Effector memory CD4-positive, alpha-beta T cell (primary cell): Measurements from ENCODE around the gene EFNA2.
A peak's percentile ranks its signal among the peaks of the same experiment; 100 is the strongest.

Source experiments
- DNase-seq, 3 donors: peaks; one replicate each; pipeline ENCODE4 v3.0.0-alpha.2; 2020
- H3K27ac ChIP-seq: 2 replicates; pipeline ENCODE4 v1.7.0; 2013; ENCODE audit warnings: mild to moderate bottlenecking, low read length, moderate library complexity; ENCODE audit not compliant: insufficient read depth, poor library complexity, severe bottlenecking
- H3K27me3 ChIP-seq: replicated peaks from 2 replicates; pipeline ENCODE4 v1.7.0; 2013; ENCODE audit warnings: mild to moderate bottlenecking, low read length; ENCODE audit not compliant: insufficient read depth, control insufficient read depth, poor library complexity, severe bottlenecking
- H3K36me3 ChIP-seq: 2 replicates; pipeline ENCODE4 v1.7.0; 2013; ENCODE audit warnings: mild to moderate bottlenecking, low read length, moderate library complexity; ENCODE audit not compliant: control insufficient read depth, insufficient read depth
- H3K4me1 ChIP-seq: 2 replicates; pipeline ENCODE4 v1.7.0; 2013; ENCODE audit warnings: low read length, mild to moderate bottlenecking; ENCODE audit not compliant: control insufficient read depth, insufficient read depth, poor library complexity, severe bottlenecking
- H3K4me3 ChIP-seq: 2 replicates; pipeline ENCODE4 v1.7.0; 2013; ENCODE audit warnings: low read length, low read depth, mild to moderate bottlenecking; ENCODE audit not compliant: insufficient read depth, poor library complexity, severe bottlenecking
- H3K9me3 ChIP-seq: 2 replicates; pipeline ENCODE4 v1.7.0; 2013; ENCODE audit warnings: mild to moderate bottlenecking, low read length, moderate library complexity; ENCODE audit not compliant: control insufficient read depth

The EFNA2 gene

DNA sequence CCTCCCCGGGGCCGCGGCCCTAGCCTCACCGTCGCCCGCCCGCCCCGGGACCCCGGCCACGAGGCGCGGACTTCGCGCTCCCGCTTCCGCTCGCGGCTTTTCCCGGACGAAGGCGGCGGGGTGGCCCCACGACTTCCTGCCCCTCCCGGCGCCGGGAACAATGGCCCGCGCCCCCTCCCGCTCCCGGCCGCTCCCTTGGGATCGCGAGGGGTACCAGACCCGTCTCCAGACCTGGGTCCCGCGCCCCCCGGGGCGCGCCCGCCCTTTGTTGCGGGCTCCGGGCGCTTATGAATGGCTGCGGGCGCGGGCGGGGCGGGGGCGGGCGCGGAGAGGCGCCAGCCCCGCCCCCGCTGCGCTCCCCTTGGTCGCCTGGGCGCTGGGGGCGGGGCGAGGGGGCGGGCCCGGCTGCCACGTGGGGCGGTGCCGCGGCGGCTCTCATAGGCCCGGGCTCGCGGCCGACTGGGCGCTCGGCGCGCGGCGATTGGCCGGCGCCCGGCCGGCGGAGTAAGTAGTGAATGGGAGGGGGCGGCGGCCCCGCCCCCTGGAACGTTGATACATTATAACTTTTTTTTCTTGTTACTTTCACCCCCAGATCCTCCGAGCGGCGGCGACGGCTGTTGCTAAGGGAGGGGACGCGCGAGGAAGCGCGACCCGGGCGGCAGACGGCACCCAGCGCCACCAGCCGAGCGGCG is 36.2 kb upstream of the EFNA2 start:
- H3K27ac ChIP-seq, result peak overlapping the region; percentile 90
- peak overlapping the region; percentile 96 for H3K4me3 ChIP-seq
- peak; percentile 89 to 94 (median 91) for DNase-seq
- peaks cover 12% of the 10 kb centered on the region for H3K36me3 ChIP-seq
- H3K27me3 ChIP-seq, result no peaks in the 10 kb centered on the region
- H3K4me1 ChIP-seq, result peaks cover 48% of the 10 kb centered on the region
- H3K9me3 ChIP-seq, result no peaks in the 10 kb centered on the region

DNA sequence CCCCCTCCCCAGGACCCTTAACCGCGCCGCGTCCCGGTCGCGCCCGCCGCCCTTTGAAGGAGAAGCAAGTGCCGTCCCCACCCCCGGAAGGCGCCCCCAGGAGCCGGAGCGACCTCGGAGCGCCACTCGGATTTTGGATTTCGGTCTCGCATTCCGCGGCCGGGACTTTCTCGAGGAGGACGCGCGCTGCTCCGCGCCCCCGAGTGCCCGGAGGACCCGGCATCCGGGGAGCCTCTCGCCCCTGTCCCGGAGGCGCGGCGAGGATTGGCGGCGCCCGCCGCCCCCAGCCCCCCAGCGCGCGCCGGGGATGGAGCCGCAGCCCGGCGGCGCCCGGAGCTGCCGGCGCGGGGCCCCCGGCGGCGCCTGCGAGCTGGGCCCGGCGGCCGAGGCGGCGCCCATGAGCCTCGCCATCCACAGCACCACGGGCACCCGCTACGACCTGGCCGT is 35.7 kb upstream of the EFNA2 start:
- peak overlapping the region; percentile 89 for H3K27ac ChIP-seq
- DNase-seq, result no peak
- H3K27me3 ChIP-seq, result no peaks in the 10 kb centered on the region
- peaks cover 17% of the 10 kb centered on the region for H3K36me3 ChIP-seq
- H3K4me1 ChIP-seq, result peaks cover 48% of the 10 kb centered on the region
- no peaks in the 10 kb centered on the region for H3K9me3 ChIP-seq
- H3K4me3 ChIP-seq, result peak overlapping the region; percentile 96

DNA sequence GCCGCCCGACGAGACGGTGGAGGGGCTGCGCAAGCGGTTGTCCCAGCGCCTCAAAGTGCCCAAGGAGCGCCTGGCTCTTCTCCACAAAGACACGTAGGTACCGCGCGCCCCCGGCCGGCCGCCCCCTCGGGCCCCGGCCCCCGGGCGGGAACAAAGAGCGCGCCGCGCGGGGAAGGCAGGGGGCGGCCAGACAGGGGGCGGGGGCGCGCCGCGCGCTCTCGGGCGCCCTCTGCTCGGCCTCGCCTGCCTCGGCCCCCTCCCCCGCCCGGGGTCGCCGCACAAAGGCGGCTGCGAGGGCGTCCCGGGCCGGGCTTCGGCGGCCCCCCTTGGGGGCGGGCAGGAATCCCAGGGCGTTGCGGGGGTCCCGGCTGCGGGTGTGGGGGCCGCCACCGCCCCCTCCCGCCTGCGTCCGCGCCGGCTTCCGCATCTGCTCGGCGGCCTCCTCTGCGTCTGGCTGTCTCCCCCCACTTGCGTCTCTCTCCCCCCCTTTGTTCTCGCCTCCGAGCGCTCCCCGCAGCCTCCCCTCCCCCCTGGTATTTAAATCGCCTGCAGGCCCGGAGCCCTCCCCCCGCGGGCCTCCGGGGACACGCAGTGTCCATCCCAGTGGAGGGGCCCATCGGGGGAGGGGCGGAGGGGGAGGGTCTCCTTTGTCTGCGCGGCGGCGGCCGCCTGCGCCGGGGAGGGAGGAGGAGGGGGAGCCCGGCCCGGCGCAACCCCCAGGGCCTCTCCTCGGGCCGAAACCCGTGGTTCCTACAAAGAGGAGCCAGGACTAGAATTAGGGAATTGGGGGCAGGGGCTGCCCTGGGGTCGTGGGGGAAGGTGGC is 35.0 kb upstream of the EFNA2 start:
- Histone ChIP-seq H3K4me1 (peaks cover 50% of the 10 kb centered on the region), H3K27ac (peak overlapping the region; percentile 89), H3K27me3 (no peaks in the 10 kb centered on the region), H3K9me3 (no peaks in the 10 kb centered on the region), H3K36me3 (peaks cover 24% of the 10 kb centered on the region), H3K4me3 (peak overlapping the region; percentile 96)
- DNase-seq, result peak; percentile 43 to 50 (median 50)

DNA sequence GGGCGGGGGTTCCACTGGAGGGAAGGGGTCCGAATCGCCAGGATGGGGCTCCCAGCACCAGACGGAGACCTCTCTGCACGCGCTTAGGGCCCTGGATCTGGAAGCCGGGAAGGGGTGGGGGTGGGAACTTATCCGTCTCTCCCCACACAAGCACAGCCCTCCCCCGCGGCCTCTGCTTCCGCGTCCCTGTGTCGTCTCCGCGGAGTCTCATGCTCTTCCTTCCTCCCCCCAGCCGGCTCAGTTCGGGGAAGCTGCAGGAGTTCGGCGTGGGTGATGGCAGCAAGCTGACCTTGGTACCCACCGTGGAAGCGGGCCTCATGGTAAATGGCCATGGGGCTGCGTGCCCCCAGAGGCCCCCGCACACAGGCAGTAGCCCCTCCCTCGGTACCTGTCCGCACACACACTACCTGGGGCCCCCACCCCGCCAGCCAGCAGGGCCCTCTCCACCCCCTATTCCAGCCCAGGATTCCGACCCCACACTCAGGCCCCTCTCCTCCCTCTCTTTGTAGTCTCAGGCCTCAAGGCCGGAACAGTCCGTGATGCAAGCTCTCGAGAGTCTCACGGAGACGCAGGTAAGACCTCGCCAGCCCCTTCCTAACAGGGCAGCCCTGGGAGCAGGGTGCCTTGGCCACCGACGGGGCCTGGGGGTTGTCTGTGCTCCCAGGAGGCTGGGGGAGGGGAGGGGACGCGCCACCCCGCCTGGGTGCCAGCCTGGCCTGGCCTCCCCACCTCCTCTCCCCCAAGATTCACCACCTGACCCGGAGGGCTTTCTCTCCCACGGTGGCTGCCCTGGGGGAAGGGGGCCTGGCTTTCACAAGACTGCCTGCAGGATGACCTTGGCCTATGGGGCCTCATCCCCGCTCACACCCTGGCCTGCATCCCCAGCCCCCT is 34.1 kb upstream of the EFNA2 start:
- Histone ChIP-seq H3K4me3 (peak overlapping the region; percentile 96), H3K9me3 (no peaks in the 10 kb centered on the region), H3K27me3 (no peaks in the 10 kb centered on the region), H3K27ac (peak overlapping the region; percentile 89), H3K36me3 (peaks cover 31% of the 10 kb centered on the region), H3K4me1 (peaks cover 53% of the 10 kb centered on the region)
- peak; percentile 44 to 65 (median 57) for DNase-seq

DNA sequence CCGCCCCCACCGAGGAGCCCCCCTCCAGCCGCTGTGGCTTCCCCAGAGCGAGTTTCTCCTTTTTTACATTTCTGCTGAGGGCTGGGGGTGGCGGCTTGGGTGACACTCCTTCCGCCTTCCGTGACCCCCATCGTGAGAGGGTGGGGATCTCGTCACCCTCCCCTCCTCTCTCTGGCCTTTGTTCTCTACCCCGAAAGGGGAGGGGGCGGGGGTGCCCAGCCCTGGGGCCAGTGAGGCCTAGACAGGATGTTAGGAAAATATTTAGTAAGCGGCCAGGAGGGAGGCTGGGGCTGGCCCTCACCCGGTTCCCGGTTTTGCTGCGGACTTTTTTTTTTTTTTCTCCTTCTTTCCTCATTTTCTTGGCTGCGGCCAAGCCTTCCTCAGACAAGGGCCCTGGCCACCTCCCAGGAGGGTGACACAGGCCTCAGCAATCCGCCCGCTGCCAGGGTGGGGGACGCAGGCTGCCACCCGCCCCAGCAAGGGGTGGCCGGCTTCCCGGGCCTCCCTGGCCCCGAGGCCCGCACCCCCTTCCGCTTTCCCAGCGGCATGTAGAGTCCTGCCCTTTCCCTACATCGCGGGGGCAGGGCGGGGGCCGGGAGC is 33.4 kb upstream of the EFNA2 start:
- Histone ChIP-seq H3K36me3 (peaks cover 38% of the 10 kb centered on the region), H3K27ac (peak overlapping the region; percentile 89), H3K9me3 (no peaks in the 10 kb centered on the region), H3K27me3 (no peaks in the 10 kb centered on the region), H3K4me3 (peak overlapping the region; percentile 96), H3K4me1 (peaks cover 59% of the 10 kb centered on the region)
- DNase-seq, result peak; percentile 47 to 58 (median 52)

DNA sequence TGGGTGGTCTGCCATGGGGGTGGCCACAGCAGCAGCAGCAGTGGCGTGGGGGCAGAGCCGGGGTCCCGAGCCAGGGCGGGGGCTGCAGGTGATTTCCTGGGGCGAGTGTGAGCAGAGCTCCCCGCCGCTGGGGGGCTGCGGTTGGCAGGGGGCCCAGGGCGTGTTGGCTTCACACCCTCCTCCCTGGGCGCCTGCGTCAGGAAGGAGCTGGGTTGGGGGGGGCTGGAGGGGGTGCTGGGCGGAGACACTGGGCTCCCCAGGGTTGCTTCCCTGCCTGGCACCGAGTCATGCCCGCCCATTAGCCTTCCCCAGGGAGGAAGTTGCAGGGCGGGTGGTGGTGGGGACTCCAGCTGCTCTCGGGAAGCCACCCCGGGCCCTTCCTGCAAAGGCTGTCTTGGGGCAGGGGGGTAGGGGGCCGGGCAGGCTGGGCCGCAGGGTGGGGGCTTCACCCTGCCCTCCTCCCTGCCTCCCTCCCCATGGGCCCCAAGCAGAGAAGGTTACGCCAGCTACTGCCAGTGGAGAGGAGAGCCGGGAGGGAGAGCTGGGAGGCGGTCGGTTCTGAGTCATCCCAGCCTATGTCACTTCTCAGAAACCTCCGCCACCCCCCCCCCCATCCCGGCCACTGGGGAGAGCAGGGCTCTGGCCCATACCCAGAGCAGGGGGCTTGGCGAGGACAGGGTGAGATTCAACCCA is 32.7 kb upstream of the EFNA2 start:
- peak overlapping the region; percentile 89 for H3K27ac ChIP-seq
- peaks cover 62% of the 10 kb centered on the region for H3K4me1 ChIP-seq
- H3K36me3 ChIP-seq, result peaks cover 45% of the 10 kb centered on the region

DNA sequence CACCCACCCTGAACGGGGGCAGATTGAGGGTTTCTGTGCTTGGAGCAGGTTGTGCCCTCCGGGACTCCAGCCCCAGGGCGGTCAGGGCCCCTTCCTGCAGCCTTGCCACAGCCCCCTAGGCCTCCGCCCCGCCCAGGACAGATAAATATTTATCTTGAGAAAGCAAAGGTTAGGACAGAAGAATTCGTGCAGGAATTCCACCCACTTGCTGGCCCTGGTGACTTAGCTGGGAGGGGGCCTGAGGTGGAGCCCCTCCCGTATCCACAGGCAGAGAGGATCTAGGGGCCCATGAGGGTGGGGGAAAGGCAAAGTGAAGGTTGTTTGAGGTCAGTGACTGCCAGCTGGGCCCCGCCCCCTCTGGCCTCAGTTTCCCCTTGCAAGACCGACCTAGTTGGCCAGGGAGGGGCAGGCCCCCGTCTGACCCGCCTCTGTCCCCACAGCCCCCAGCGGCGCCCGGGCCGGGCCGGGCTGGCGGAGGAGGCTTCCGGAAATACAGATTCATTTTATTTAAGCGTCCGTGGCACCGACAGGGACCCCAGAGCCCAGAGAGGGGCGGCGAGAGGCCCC is 32.1 kb upstream of the EFNA2 start:
- Histone ChIP-seq H3K27me3 (no peaks in the 10 kb centered on the region), H3K9me3 (no peaks in the 10 kb centered on the region), H3K4me1 (peaks cover 66% of the 10 kb centered on the region), H3K36me3 (peaks cover 48% of the 10 kb centered on the region), H3K4me3 (peak overlapping the region; percentile 96), H3K27ac (peak overlapping the region; percentile 89)
- no peak for DNase-seq

More for the DNA sequence above, 32.7 kb upstream of the EFNA2 start:
- H3K9me3 ChIP-seq, result no peaks in the 10 kb centered on the region
- no peaks in the 10 kb centered on the region for H3K27me3 ChIP-seq
- peak overlapping the region; percentile 96 for H3K4me3 ChIP-seq
- peak; percentile 70 to 73 (median 73) for DNase-seq

DNA sequence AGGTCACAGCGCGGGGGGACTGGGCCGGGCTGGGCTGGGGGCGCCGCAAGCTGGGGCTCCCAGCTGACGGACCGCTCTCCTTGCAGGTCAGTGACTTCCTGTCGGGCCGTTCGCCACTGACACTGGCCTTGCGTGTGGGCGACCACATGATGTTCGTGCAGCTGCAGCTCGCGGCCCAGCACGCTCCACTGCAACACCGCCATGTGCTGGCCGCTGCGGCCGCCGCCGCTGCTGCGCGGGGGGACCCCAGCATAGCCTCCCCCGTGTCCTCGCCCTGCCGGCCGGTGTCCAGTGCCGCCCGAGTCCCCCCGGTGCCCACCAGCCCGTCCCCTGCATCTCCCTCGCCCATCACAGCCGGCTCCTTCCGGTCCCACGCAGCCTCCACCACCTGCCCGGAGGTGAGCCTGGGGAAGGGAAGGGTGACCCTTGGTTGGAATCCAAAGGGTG is 31.6 kb upstream of the EFNA2 start:
- Histone ChIP-seq H3K27me3 (no peaks in the 10 kb centered on the region), H3K9me3 (no peaks in the 10 kb centered on the region), H3K36me3 (peaks cover 48% of the 10 kb centered on the region), H3K4me1 (peaks cover 69% of the 10 kb centered on the region), H3K27ac (peak overlapping the region; percentile 89), H3K4me3 (peak overlapping the region; percentile 96)
- DNase-seq, result no peak
